Hematopoietic multipotent progenitor cell treated with erythropoietin and hydrocortisone succinate and interleukin-3 and kit ligand, for 6 days (in vitro differentiated cells): ENCODE results near the gene CRTAC1.

Source experiments
- DNase-seq: peaks from one replicate; pipeline ENCODE4 v3.0.0-alpha.2; 2015

CRTAC1 gene, protein sequence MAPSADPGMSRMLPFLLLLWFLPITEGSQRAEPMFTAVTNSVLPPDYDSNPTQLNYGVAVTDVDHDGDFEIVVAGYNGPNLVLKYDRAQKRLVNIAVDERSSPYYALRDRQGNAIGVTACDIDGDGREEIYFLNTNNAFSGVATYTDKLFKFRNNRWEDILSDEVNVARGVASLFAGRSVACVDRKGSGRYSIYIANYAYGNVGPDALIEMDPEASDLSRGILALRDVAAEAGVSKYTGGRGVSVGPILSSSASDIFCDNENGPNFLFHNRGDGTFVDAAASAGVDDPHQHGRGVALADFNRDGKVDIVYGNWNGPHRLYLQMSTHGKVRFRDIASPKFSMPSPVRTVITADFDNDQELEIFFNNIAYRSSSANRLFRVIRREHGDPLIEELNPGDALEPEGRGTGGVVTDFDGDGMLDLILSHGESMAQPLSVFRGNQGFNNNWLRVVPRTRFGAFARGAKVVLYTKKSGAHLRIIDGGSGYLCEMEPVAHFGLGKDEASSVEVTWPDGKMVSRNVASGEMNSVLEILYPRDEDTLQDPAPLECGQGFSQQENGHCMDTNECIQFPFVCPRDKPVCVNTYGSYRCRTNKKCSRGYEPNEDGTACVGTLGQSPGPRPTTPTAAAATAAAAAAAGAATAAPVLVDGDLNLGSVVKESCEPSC

GRCh38 chr10:98030093-98030821, at the start of gene CRTAC1:
Gene CRTAC1 (minus strand): TSS chr10:98030621. CDS start chr10:98030472, 149 bp downstream.
- peak; percentile 21 for DNase-seq

GRCh38 chr10:98078774-98079173, 48.4 kb upstream of the CRTAC1 start:
- no peak for DNase-seq

- DNase-seq = no peak
Observed at GRCh38 chr10:98077223-98077622, 46.8 kb upstream of the CRTAC1 start.

DNA sequence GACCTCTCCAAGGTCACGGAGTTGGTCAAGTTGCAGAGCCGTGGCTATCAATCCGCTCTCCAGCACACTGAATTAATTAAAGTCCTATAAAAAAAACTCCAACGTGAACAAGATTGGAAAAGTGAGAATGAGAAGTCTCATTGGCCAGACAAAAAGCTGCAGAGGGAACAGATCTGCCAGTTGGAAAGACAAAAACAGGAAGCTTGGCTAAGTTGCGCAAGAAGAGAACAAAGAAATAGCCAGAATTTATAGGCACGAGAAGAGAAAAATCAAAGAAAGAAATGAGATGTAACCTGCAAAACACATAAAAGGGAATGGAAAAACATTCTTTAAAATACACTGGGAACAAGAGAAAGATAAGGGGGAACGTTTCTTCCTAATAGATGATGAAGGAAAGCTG, 45.7 kb upstream of the CRTAC1 start:
- peak; percentile 21 for DNase-seq

DNA sequence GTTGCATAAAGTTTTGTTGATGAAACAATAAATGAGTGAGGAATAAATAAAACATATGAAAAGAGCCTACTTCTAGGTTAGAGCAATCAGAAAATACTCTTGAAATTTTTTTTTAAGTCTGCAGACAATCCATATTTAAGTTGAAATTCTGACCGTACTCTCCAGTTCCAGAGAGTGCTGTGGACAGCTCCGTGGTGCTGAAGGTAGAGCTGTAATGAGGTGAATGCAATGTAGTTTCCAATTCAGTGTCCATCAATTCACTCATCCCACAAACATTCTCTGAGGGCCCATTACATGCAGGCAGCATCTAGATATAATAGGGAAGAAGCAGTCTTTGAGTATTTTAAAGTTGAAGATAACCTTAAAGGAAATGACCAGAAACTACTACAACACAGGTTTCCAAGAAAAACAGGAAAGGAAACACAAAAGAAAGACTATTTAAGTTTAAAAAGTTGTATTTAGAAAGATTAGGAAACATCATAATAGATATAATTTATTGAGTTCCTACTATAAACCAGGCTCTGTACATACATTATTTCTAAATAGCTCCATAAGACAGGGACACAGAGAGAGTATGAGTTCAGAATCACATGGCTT, 44.0 kb upstream of the CRTAC1 start:
- DNase-seq = peak; percentile 48

GRCh38 chr10:98067165-98067564, 36.7 kb upstream of the CRTAC1 start:
- no peak for DNase-seq

DNA sequence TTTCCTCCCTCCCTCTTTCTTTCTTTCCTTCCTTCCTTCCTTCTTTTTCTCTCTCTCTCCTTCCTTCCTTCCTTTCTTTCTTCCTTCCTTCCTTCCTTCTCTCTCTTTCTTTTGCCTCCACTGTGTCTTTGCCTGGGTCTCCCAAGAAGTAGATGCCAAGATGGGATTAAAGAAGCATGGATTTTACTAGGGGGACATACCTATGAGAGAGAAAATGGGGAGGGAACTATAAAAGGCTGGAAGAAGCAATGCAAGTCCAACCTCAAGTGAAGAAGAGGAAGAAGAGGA, 33.3 kb upstream of the CRTAC1 start:
- no peak for DNase-seq

GRCh38 chr10:98062424-98062823, 32.0 kb upstream of the CRTAC1 start:
- DNase-seq = no peak

DNA sequence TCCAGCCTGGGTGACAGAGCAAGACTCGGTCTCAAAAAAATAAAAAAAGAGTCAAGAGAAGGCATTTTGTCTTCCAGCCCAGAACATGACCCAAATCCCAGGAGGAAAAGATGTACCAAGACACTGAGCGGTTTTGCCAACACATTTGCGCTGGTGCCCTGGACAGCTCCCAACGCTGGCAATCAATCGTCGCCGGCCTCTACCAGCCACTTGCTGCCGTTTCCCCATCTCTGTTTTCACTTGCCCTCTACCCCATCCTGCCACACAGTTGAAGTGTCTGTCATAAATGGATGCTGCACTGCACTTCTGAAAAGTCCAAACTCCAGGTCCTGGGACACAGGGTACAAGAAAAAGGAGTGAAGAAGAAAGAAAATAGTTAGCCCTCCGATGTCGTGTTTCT, 29.7 kb upstream of the CRTAC1 start:
- DNase-seq = no peak

- no peak for DNase-seq
Observed at GRCh38 chr10:98058295-98058694, 27.9 kb upstream of the CRTAC1 start.

- DNase-seq = peak; percentile 71
Observed at GRCh38 chr10:98055841-98056516, 25.6 kb upstream of the CRTAC1 start.

DNA sequence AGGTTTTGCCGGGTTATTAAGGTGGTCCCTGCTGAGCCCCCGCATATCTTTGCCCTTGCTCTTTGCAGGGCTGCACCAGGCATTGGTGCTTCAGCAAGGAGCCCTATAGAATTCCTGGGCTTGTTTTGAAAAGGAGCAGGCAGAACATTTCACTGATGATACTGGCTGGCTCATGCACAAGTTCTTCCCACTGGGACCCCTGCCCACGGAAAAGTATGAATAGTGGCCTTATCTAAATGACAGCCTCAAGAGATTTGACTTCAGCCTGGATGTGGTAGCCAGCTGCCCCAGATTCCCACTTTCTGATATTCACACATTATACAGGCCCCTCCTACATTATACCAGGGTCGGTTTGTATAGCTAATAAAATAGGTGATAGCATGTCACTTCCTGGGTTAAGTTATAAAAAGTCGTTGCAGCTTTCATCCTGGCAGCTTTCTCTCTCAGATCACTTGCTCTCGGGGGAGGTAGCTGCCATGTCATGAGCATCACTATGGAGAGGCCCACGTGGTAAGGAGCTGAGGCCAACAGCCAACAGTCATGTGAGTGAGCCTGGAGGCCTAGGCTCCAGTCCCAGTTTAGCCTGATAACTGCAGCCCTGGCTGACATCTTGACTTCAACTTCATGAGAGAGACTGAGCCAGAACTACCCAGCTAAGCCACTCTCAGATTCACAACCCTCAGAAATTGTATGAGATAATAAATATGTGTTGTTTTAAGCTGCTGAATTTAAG, 16.8 kb upstream of the CRTAC1 start:
- peak; percentile 15 for DNase-seq

GRCh38 chr10:98045785-98046389, 15.5 kb upstream of the CRTAC1 start:
- peak; percentile 84 for DNase-seq

GRCh38 chr10:98041352-98042043, 11.1 kb upstream of the CRTAC1 start:
- peak; percentile 81 for DNase-seq

DNA sequence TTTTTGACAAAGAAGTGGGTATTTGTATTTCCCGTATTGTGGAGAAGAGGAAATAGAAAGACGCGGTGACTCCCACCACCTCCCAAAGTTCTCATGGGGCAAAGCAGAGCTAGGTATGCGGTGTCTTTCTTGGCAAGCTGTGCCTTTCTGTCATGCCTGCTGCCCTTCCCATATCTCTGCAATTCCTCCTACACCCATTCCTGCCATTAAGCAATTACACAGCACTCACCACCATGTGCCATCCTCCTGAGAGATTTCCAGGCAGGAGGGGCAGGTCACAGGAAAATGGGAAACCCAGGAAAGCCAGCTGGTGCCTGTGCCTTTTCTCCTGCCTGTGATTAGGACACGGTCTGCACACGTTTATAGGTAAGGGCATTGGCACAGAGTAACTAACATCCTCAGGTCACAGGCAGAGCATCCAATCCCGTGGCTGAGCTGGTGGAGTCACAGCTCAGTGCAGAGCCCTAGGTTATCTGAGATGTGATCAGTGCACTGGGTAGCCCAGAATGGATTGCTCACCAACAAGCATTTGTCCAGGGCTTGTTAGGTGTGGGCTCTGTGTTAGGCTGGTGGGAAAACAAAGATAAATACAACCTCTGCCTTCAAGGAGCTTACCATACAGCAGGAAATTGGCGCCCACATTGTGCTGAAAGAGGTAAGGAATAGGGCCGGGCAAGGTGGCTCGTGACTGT, 9.4 kb upstream of the CRTAC1 start:
- no peak for DNase-seq

DNA sequence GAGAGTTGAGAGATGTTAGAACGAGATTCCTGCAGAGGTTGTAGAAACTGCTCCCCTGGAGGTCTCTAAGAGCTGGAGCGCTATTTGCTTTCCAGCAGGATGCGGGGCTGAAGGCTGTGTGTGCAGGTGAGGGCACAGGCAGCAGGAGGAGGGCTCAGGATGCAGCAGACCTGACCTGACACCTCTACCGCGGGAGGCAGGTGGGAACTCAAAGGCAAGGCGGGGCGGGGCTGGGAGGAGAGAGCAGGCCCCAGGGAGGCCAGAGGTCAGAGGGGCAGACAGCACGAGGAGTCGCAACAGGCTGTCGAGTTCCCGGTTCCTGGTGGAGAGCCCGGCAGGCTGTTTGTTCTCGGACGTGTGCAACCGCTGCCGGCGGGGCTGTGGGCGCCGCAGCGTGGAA, 7.9 kb upstream of the CRTAC1 start:
- no peak for DNase-seq

DNA sequence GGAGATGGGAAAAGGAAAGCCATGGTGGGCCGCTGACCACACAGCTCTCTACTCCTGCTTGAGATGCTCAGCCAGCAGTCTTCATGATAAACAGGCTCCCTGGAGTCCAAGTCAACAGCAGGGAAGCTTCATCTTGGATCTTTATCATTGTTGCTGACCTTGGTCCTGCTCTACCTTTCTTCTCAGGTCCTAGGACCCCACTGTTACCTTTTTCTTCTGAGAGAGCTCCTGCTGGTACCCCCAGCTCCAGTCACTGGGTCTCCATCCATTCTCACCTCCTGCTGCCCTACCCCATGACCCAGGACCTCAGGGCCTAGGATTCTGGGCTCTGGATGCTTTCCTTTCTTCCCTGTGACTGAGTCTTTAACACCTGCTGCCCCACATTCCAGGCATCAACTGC, 5.2 kb upstream of the CRTAC1 start:
- DNase-seq = no peak

DNA sequence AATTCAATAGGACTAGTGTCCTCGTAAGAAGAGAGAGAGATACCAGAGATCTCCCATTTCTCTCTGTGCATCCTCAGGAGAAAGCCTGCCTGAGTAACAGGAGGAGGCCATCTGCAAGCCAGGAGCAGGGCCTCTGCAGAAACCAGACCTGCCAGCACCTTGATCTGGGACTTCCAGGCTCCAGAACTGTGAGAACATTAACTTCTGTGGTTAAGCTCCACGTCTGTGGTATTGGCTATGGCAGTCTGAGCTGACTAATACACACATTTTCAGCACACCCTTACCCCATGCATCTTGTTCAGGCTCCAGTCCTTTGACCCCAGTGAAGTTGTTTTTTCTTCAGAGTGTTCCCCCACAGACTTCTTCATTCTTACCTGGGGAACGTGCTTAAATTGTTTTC, 3.1 kb upstream of the CRTAC1 start:
- no peak for DNase-seq

GRCh38 chr10:98031440-98031839, 1.0 kb upstream of the CRTAC1 start:
- no peak for DNase-seq

- DNase-seq = no peak
Observed at GRCh38 chr10:98030991-98031431, 590 bp upstream of the CRTAC1 start.
